GM12864 (cell line): ENCODE data around the gene UBE2O.

ENCODE experiments used
- DNase-seq: peaks from one replicate; pipeline ENCODE4 v3.0.0-alpha.2; 2011; ENCODE audit warnings: low read depth
- H3K4me3 ChIP-seq: 2 replicates; pipeline ENCODE4 v1.5.1; 2011; ENCODE audit warnings: mild to moderate bottlenecking, low read depth, low read length, control low read depth
- CTCF ChIP-seq: IDR thresholded peaks from 2 replicates; pipeline ENCODE4 v1.5.1; 2011; ENCODE audit warnings: low read depth, mild to moderate bottlenecking, moderate library complexity, low read length, control low read depth, inconsistent platforms; ENCODE audit errors: missing control alignments

The UBE2O gene

GRCh38 chr17:76420356-76421043 lies 32.5 kb downstream of the UBE2O start:
- TF ChIP-seq CTCF = no peak
- no peak overlapping the region for H3K4me3 ChIP-seq
- no peak for DNase-seq

GRCh38 chr17:76419576-76420260 lies 33.2 kb downstream of the UBE2O start:
- no peak overlapping the region for H3K4me3 ChIP-seq
- DNase-seq = no peak
- TF ChIP-seq CTCF = no peak

- DNase-seq = no peak
- no peak for TF ChIP-seq CTCF
- H3K4me3 ChIP-seq = no peak overlapping the region
These were observed 35.3 kb downstream of the UBE2O start for GRCh38 chr17:76417499-76418143.

- DNase-seq = no peak
- H3K4me3 ChIP-seq = no peak overlapping the region
- no peak for TF ChIP-seq CTCF
These were observed 36.1 kb downstream of the UBE2O start for GRCh38 chr17:76416899-76417298.

GRCh38 chr17:76416457-76416856 lies 36.5 kb downstream of the UBE2O start:
- no peak for DNase-seq
- TF ChIP-seq CTCF = no peak
- H3K4me3 ChIP-seq = no peak overlapping the region

- TF ChIP-seq CTCF = no peak
- DNase-seq = no peak
- no peak overlapping the region for H3K4me3 ChIP-seq
These were observed 37.2 kb downstream of the UBE2O start for GRCh38 chr17:76415786-76416185.
